Adrenal gland (tissue), 5 donors: ENCODE results near the gene KRTAP1-3.
"Not testable (repeated sequence)": the region's sequence is repeated elsewhere in the genome, so short reads cannot be mapped to it uniquely, and the experiment has no call there.

Source experiments
- POLR2A ChIP-seq, 2 donors: fragments of 450-650 bp; IDR thresholded peaks; one replicate each; pipeline ENCODE4 v1.6.1; 2017; ENCODE audit warnings: antibody characterized with exemption in 2 of 2, mild to moderate bottlenecking in 2 of 2, moderate library complexity in 1 of 2
- TF ChIP-seq, protein P1 (sequence below), 6 experiments: fragments of 450-650 bp in 4 of 6; fragments of 200-600 bp in 2 of 6; sonication (generic) in 1 of 6; IDR thresholded peaks; 1 replicate in 5 of 6; 2 replicates in 1 of 6; pipeline versions ENCODE4 v1.5.1 to v1.8.0; 2016 to 2021; ENCODE audit warnings: antibody characterized with exemption in 6 of 6, mild to moderate bottlenecking in 2 of 6, moderate library complexity in 1 of 6
- donor health status: DM: no; HTN: no; CAD: no.

DNA sequence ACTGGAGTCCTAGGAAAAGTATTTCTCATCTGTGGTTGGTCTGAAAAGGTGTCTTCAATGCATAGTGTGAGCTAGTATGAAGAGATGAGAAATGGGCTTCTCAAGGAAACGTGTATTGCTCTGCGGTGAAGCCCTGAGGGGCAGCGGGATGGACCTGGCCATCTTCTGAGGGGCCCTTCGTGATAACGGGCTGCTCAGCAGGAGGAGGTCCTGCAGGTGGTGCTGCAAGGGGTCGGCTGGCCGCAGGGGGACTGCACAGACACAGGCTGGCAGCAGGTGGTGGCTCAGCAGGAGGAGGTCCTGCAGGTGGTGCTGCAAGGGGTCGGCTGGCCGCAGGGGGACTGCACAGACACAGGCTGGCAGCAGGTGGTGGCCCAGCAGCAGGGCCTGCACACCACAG is 19.9 kb upstream of the KRTAP1-3 start:
- TF ChIP-seq, protein P1, sequence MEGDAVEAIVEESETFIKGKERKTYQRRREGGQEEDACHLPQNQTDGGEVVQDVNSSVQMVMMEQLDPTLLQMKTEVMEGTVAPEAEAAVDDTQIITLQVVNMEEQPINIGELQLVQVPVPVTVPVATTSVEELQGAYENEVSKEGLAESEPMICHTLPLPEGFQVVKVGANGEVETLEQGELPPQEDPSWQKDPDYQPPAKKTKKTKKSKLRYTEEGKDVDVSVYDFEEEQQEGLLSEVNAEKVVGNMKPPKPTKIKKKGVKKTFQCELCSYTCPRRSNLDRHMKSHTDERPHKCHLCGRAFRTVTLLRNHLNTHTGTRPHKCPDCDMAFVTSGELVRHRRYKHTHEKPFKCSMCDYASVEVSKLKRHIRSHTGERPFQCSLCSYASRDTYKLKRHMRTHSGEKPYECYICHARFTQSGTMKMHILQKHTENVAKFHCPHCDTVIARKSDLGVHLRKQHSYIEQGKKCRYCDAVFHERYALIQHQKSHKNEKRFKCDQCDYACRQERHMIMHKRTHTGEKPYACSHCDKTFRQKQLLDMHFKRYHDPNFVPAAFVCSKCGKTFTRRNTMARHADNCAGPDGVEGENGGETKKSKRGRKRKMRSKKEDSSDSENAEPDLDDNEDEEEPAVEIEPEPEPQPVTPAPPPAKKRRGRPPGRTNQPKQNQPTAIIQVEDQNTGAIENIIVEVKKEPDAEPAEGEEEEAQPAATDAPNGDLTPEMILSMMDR (IDR thresholded peaks at IDR 0.05), result not testable (repeated sequence)
- TF ChIP-seq POLR2A (IDR thresholded peaks at IDR 0.05), result not testable (repeated sequence)
